Measurements from ENCODE around the gene PAX6.
"Not testable (repeated sequence)": the region's sequence is repeated elsewhere in the genome, so short reads cannot be mapped to it uniquely, and the experiment has no call there.

DNA sequence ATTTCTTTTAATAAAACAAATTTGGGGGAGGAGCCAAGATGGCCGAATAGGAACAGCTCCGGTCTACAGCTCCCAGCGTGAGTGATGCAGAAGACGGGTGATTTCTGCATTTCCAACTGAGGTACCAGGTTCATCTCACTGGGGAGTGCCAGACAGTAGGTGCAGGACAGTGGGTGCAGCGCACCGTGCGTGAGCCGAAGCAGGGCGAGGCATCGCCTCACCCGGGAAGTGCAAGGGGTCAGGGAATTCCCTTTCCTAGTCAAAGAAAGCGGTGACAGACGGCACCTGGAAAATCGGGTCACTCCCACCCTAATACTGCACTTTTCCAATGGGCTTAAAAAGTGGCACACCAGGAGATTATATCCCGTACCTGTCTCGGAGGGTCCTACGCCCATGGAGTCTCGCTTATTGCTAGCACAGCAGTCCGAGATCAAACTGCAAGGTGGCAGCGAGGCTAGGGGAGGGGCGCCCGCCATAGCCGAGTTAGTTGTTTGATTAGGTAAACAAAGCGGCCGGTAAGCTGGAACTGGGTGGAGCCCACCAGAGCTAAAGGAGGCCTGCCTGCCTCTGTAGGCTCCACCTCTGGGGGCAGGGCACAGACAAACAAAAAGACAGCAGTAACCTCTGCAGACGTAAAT, 70.3 kb downstream of the PAX6 start:
- TF ChIP-seq CTCF (IDR thresholded peaks at IDR 0.05); REST (IDR thresholded peaks at IDR 0.05; ENCODE audit: insufficient read depth in 1 of 2, low read depth in 2 of 2, low read length in 1 of 2): not testable (repeated sequence)
